ENCODE data around the gene TAPBP. TPM values are rescaled to one million over a fixed set of nuclear protein-coding genes. Genes with fewer than 3 reads are reported as not detected.

Gene TAPBP
- total and polyA plus RNA-seq, 9 of the 15 experiments (the other 6 are each of a cell fraction or from before 2014, with no cell fraction given): 5.6 to 74.0 (median 22.3) TPM

DNA sequence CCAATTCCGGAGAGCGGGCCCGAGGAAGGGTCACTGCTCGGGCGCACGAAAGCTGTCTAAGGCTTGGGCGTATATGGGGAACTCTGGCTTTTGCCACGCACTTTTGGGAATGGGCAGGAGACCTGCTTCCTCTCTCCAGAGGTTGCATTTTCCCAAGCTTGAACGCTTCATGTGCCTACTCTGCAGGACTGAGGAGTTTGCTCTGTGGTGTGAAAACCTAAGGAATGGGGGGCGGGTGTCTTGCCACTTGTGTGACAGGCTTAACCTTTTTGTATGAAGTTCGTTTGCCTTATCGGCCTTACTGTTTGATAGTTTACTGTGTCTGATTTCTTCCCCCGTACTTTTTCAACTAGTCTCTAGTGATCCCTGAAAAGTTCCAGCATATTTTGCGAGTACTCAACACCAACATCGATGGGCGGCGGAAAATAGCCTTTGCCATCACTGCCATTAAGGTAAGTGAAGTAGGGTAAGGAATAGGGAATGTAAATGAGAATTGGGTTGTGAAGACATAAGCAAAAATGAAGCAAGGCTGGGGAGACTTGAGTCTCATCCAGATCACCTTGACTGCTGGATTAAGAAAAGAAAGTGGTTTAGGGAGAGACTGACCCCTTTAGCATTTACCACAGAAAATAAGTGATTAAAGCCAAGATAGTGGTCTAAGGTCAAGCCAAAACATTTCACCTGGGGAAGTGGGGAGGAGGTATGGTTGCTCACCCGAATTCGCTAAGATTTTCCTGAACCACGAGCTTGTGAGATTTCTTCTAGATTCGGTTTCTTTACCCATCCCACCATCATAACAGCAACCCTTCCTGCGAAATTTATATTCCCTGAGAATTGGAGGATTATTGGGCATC is 41.4 kb downstream of the TAPBP start:
- no peaks in the 10 kb centered on the region for H3K9me3 ChIP-seq (replicated peaks; ENCODE audit: control insufficient read depth, insufficient read depth, low read depth, low read length)
- ATAC-seq: peak; percentile 27
- H3K27ac ChIP-seq (ENCODE audit: extremely low read depth, low read depth, low read length): peak overlapping the region; percentile 98
- H3K9me1 ChIP-seq (ENCODE audit: control insufficient read depth, insufficient read depth, low read length): no peaks in the 10 kb centered on the region
- peak overlapping the region; percentile 42 for H2AFZ ChIP-seq (ENCODE audit: low read depth, low read length)
- peak overlapping the region; percentile 93 for H3K4me3 ChIP-seq
- peak overlapping the region; percentile 99 for H3K4me2 ChIP-seq (ENCODE audit: insufficient read depth, low read length)
- H3K27me3 ChIP-seq (ENCODE audit: control insufficient read depth in 2 of 2, insufficient read depth in 2 of 2, low read length in 2 of 2): no peaks in the 10 kb centered on the region; a peak in 1 of 5 replicates
- POLR2A ChIA-PET: interaction anchor here (0.5 to 3.2 kb wide), 42 partner anchors 9 to 1758 kb away, joined by 3 to 47 read pairs (median 4); partner anchors contain the start of genes HSD17B8, HSPA1B, KIFC1 and PFDN6
- H3K9ac ChIP-seq (ENCODE audit: insufficient read depth in 1 of 2, low read depth in 2 of 2, low read length in 2 of 2): peak overlapping the region; percentile 92 to 100
- 0% methylated on average over 22 of the region's 22 CpGs for WGBS (ENCODE audit: insufficient coverage, low coverage, missing lambda C conversion rate)
- H3K36me3 ChIP-seq (ENCODE audit: control insufficient read depth, insufficient read depth, low read length): peaks cover 76% of the 10 kb centered on the region
- peaks cover 19 to 38% of the 10 kb centered on the region in 2 experiments for H3K4me1 ChIP-seq (replicated peaks in 1 of 2; ENCODE audit: control insufficient read depth in 2 of 2, insufficient read depth in 2 of 2, low read length in 2 of 2)
- peak in 2 of 4 experiments; percentile 40 to 45 for DNase-seq (ENCODE audit: extremely low read depth in 1 of 4, low spot score in 3 of 4)
- intact Hi-C loops (cut with micrococcal nuclease): loop anchor here (1.0 to 10.0 kb wide), 2 partner anchors 45 to 302 kb away; partner anchors contain the start of gene ZBTB22
- TSS peak; percentile 66 for BruUV-seq (replicated peaks)
- no peak for FAIRE-seq
- peaks cover 42% of the 10 kb centered on the region for H4K20me1 ChIP-seq (replicated peaks; ENCODE audit: control insufficient read depth, insufficient read depth, low read length)
- CTCF ChIA-PET (ENCODE audit: low intra/inter-chr PET ratio): no interaction called here
- peaks cover 68% of the 10 kb centered on the region for H3K79me2 ChIP-seq (ENCODE audit: control insufficient read depth, insufficient read depth, low read length)
- in situ Hi-C loops (cut with MboI): loop anchor here (10.0 kb wide), 1 partner anchor 132 kb away; no protein-coding TSS in a partner anchor
- TF ChIP-seq CREBBP (IDR thresholded peaks at IDR 0.05; ENCODE audit: low read depth, low read length): no peak
- TF ChIP-seq MAFK (IDR thresholded peaks at IDR 0.05; ENCODE audit: low read length): no peak
- no peak for TF ChIP-seq BCOR (IDR thresholded peaks at IDR 0.05)
- TF ChIP-seq, protein P1, sequence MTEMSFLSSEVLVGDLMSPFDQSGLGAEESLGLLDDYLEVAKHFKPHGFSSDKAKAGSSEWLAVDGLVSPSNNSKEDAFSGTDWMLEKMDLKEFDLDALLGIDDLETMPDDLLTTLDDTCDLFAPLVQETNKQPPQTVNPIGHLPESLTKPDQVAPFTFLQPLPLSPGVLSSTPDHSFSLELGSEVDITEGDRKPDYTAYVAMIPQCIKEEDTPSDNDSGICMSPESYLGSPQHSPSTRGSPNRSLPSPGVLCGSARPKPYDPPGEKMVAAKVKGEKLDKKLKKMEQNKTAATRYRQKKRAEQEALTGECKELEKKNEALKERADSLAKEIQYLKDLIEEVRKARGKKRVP (CRISPR knock-in tag; IDR thresholded peaks at IDR 0.05): no peak
- no peak for TF ChIP-seq MAZ (CRISPR knock-in tag; conservative IDR thresholded peaks at IDR 0.05 in 1 of 2, IDR thresholded peaks at IDR 0.05 in 1 of 2)
- no peak for TF ChIP-seq HDAC6 (IDR thresholded peaks at IDR 0.05; ENCODE audit: low read depth, low read length)
- TF ChIP-seq, protein P2, sequence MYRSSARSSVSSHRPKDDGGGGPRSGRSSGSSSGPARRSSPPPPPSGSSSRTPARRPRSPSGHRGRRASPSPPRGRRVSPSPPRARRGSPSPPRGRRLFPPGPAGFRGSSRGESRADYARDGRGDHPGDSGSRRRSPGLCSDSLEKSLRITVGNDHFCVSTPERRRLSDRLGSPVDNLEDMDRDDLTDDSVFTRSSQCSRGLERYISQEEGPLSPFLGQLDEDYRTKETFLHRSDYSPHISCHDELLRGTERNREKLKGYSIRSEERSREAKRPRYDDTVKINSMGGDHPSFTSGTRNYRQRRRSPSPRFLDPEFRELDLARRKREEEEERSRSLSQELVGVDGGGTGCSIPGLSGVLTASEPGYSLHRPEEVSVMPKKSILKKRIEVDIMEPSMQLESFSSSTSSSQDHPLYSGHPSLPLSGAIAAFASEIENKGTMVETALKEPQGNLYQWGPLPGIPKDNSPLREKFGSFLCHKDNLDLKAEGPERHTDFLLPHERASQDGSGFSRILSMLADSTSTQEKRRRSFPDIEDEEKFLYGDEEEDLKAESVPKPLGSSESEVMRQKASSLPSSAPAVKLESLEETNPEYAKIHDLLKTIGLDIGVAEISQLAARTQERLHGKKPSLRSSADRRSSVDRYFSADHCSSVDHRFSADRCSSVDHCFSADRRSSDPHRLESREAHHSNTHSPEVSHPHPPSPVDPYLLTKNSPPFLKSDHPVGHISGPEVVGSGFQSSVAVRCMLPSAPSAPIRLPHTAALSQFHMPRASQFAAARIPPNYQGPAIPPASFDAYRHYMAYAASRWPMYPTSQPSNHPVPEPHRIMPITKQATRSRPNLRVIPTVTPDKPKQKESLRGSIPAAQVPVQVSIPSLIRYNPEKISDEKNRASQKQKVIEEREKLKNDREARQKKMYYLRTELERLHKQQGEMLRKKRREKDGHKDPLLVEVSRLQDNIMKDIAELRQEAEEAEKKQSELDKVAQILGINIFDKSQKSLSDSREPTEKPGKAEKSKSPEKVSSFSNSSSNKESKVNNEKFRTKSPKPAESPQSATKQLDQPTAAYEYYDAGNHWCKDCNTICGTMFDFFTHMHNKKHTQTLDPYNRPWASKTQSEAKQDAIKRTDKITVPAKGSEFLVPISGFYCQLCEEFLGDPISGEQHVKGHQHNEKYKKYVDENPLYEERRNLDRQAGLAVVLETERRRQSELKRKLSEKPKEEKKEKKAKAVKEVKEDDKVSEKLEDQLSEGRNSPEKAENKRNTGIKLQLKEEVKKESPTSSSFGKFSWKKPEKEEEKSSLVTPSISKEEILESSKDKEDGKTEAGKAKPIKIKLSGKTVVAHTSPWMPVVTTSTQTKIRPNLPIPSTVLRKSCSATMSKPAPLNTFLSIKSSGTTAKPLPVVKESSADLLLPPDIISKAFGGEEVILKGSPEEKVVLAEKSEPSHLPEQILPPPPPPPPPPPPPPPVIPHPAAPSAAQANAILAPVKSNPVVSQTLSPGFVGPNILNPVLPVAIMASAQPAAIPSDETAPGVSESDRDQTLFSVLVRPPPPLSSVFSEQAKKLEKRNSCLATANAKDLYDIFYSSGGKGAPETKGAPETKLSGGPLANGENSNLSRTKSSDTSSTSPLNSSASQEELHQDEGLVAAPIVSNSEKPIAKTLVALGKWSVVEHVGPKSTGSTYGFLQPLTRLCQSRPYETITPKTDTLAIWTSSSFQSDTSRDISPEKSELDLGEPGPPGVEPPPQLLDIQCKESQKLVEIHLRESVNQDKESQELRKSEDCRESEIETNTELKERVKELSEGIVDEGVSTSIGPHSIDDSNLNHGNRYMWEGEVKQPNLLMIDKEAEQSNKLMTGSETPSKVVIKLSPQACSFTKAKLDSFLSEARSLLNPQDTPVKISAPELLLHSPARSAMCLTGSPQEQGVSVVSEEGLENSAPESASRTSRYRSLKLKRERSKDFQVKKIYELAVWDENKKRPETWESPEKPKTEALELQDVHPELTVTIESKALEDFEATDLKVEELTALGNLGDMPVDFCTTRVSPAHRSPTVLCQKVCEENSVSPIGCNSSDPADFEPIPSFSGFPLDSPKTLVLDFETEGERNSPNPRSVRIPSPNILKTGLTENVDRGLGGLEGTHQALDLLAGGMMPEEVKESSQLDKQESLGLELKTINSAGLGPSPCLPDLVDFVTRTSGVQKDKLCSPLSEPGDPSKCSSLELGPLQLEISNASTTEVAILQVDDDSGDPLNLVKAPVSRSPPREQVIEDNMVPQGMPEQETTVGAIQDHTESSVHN (IDR thresholded peaks at IDR 0.05; ENCODE audit: borderline replicate concordance in 1 of 2, low read depth in 1 of 2): 0 out of 4 replicates have a peak, but pooled peaks of 1 of the 2 experiments have one; percentile 55
- no peak for TF ChIP-seq ZBED1 (IDR thresholded peaks at IDR 0.05)
- TF ChIP-seq, protein P3, sequence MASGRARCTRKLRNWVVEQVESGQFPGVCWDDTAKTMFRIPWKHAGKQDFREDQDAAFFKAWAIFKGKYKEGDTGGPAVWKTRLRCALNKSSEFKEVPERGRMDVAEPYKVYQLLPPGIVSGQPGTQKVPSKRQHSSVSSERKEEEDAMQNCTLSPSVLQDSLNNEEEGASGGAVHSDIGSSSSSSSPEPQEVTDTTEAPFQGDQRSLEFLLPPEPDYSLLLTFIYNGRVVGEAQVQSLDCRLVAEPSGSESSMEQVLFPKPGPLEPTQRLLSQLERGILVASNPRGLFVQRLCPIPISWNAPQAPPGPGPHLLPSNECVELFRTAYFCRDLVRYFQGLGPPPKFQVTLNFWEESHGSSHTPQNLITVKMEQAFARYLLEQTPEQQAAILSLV (tag; IDR thresholded peaks at IDR 0.05): no peak
- no peak for TF ChIP-seq ILK (tag; IDR thresholded peaks at IDR 0.05; ENCODE audit: borderline replicate concordance, low read depth)

All from K562 (cell line).